Germinal center (tissue), 1 donor: ENCODE measurements around the gene HOXC10.
A peak's percentile ranks its signal among the peaks of the same experiment; 100 is the strongest.

Experiments used
- DNase-seq: peaks from one replicate; pipeline ENCODE4 v3.0.0; 2012; ENCODE audit warnings: mixed read lengths, low spot score

HOXC10 gene

GRCh38 chr12:53977596-53978445 is 7.1 kb upstream of the HOXC10 start:
- DNase-seq, result no peak

GRCh38 chr12:53978477-53979356 is 6.2 kb upstream of the HOXC10 start:
- DNase-seq, result no peak

- DNase-seq, result no peak
These were observed 4.7 kb upstream of the HOXC10 start for GRCh38 chr12:53980104-53980801.

- DNase-seq, result no peak
These were observed 4.0 kb upstream of the HOXC10 start for GRCh38 chr12:53980802-53981496.

GRCh38 chr12:53981634-53982565 is 3.0 kb upstream of the HOXC10 start:
- DNase-seq, result no peak

GRCh38 chr12:53982648-53983567 is 2.0 kb upstream of the HOXC10 start:
- DNase-seq, result no peak

- DNase-seq, result no peak
These were observed 1.4 kb upstream of the HOXC10 start for GRCh38 chr12:53983568-53983949.

GRCh38 chr12:53983950-53984572 is 885 bp upstream of the HOXC10 start:
- DNase-seq, result no peak

GRCh38 chr12:53985692-53985993 is 697 bp downstream of the HOXC10 start:
- DNase-seq, result no peak

GRCh38 chr12:53985994-53986685 is 1.2 kb downstream of the HOXC10 start:
- DNase-seq, result peak; percentile 63

- no peak for DNase-seq
These were observed 1.9 kb downstream of the HOXC10 start for GRCh38 chr12:53986686-53987483.

GRCh38 chr12:53987787-53988230 is 2.9 kb downstream of the HOXC10 start:
- no peak for DNase-seq

- DNase-seq, result no peak
These were observed 3.7 kb downstream of the HOXC10 start for GRCh38 chr12:53988541-53989226.

- DNase-seq, result peak; percentile 36
These were observed 4.5 kb downstream of the HOXC10 start for GRCh38 chr12:53989227-53990113.

GRCh38 chr12:53990311-53991076 is 5.5 kb downstream of the HOXC10 start:
- no peak for DNase-seq
